22Rv1 (cell line): ENCODE measurements around the gene ANKRD9.
A peak's percentile ranks its signal among the peaks of the same experiment; 100 is the strongest.

Experiments
- H3K27ac ChIP-seq: fragments of 450-650 bp; 2 replicates; pipeline ENCODE4 v1.5.1; 2017
- ZFX ChIP-seq: fragments of 450-650 bp; IDR thresholded peaks from 2 replicates; pipeline ENCODE4 v1.6.1; 2017; ENCODE audit warnings: antibody characterized with exemption, borderline replicate concordance
- TF ChIP-seq, protein P1 (sequence below): fragments of 450-650 bp; IDR thresholded peaks from 2 replicates; pipeline ENCODE4 v1.5.1; 2017; ENCODE audit warnings: mild to moderate bottlenecking

ANKRD9 gene

DNA sequence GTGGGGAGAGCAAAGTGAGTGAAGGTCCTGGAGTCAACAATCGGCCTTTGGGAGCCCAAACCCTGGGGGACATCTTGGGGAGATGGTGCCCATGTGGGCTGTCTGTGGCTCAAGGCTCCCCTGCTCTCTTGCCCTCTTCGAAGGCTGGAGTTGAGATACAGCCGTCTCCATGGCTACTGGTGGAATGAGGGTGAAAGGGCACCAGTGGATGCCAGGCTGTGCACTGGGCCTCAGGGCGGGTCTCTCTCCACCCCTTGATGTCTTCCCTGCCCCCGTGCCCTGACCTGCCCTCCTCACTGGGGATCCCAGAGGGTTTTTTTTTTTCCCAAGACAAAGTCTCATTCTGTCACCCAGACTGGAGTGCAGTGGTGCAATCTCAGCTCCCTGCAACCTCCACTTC is 2.0 kb upstream of the ANKRD9 start:
- H3K27ac ChIP-seq = peak overlapping the region; percentile 94; the same call in 1 of the 2 replicates
- TF ChIP-seq ZFX = no peak
- TF ChIP-seq, protein P1, sequence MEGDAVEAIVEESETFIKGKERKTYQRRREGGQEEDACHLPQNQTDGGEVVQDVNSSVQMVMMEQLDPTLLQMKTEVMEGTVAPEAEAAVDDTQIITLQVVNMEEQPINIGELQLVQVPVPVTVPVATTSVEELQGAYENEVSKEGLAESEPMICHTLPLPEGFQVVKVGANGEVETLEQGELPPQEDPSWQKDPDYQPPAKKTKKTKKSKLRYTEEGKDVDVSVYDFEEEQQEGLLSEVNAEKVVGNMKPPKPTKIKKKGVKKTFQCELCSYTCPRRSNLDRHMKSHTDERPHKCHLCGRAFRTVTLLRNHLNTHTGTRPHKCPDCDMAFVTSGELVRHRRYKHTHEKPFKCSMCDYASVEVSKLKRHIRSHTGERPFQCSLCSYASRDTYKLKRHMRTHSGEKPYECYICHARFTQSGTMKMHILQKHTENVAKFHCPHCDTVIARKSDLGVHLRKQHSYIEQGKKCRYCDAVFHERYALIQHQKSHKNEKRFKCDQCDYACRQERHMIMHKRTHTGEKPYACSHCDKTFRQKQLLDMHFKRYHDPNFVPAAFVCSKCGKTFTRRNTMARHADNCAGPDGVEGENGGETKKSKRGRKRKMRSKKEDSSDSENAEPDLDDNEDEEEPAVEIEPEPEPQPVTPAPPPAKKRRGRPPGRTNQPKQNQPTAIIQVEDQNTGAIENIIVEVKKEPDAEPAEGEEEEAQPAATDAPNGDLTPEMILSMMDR = no peak

GRCh38 chr14:102510616-102511520 is 1.3 kb upstream of the ANKRD9 start:
- TF ChIP-seq ZFX = no peak
- TF ChIP-seq, protein P1 = no peak
- H3K27ac ChIP-seq = peak overlapping the region; percentile 94

GRCh38 chr14:102508774-102509745 is 516 bp downstream of the ANKRD9 start:
- TF ChIP-seq, protein P1 = no peak
- TF ChIP-seq ZFX = no peak
- H3K27ac ChIP-seq = peak overlapping the region; percentile 94

DNA sequence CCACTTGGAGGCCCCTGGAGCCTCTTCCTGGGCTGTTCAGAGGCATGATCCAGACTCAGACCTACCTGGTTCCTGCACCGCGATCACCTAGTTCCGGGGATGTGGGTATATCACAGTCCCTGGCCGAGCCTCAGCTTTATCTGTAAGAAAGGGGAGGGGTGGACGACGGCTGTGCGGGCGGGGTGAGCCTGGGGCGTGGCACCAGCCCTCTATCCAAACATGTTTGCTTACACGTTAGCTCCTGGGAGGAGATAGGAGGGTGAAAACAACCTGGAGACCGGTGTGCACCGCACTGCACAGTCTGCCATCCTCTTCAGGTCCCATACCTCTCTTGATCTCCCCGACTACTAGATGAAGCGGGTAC is 1.2 kb downstream of the ANKRD9 start:
- TF ChIP-seq, protein P1 = no peak; the same call in 1 of the 2 replicates
- TF ChIP-seq ZFX = no peak
- H3K27ac ChIP-seq = peak overlapping the region; percentile 94

- H3K27ac ChIP-seq = peak overlapping the region; percentile 94
- TF ChIP-seq ZFX = no peak
- TF ChIP-seq, protein P1 = peak; percentile 59
These were observed 1.7 kb downstream of the ANKRD9 start for GRCh38 chr14:102507857-102508312.

- TF ChIP-seq, protein P1 = no peak
- TF ChIP-seq ZFX = no peak
- H3K27ac ChIP-seq = no peak overlapping the region
These were observed 2.3 kb downstream of the ANKRD9 start for GRCh38 chr14:102507081-102507856.
